ENCODE results near the gene ARRB1. TPM values are rescaled to one million over a fixed set of nuclear protein-coding genes. Genes with fewer than 3 reads are reported as not detected.
"Not testable (repeated sequence)": the region's sequence is repeated elsewhere in the genome, so short reads cannot be mapped to it uniquely, and the experiment has no call there.

ARRB1 gene
- total RNA-seq, 1 donor: 14.5 TPM

GRCh38 chr11:75369560-75370255, 18.2 kb upstream of the ARRB1 start:
- no peaks in the 10 kb centered on the region for H3K79me2 ChIP-seq (ENCODE audit: insufficient read depth, low read length)
- no peak for TF ChIP-seq CTCF (IDR thresholded peaks at IDR 0.05; ENCODE audit: extremely low read depth, low read depth, low read length)
- H3K27ac ChIP-seq (ENCODE audit: low read depth, low read length): no peak overlapping the region

GRCh38 chr11:75366826-75367225, 15.4 kb upstream of the ARRB1 start:
- not testable (repeated sequence) for H3K4me2 ChIP-seq (ENCODE audit: insufficient read depth, low read length); H3K4me1 ChIP-seq (ENCODE audit: insufficient read depth, low read length); H3K79me2 ChIP-seq (ENCODE audit: insufficient read depth, low read length); H2AFZ ChIP-seq (ENCODE audit: low read length); H3K9me3 ChIP-seq (ENCODE audit: low read depth, low read length); H3K27ac ChIP-seq (ENCODE audit: low read depth, low read length); H4K20me1 ChIP-seq (ENCODE audit: insufficient read depth, low read length); DNase-seq (ENCODE audit: insufficient read length, low spot score, missing footprints); H3K36me3 ChIP-seq (ENCODE audit: insufficient read depth, low read length); H3K4me3 ChIP-seq (ENCODE audit: insufficient read depth, low read length)
- H3K27me3 ChIP-seq (ENCODE audit: insufficient read depth, low read length): peaks cover 13% of the 10 kb centered on the region

More at GRCh38 chr11:75369560-75370255, 18.2 kb upstream of the ARRB1 start:
- no peaks in the 10 kb centered on the region for H3K9me3 ChIP-seq (ENCODE audit: low read depth, low read length)
- H3K4me2 ChIP-seq (ENCODE audit: insufficient read depth, low read length): no peak overlapping the region
- H3K36me3 ChIP-seq (ENCODE audit: insufficient read depth, low read length): no peaks in the 10 kb centered on the region
- no peak overlapping the region for H2AFZ ChIP-seq (ENCODE audit: low read length)
- H3K4me3 ChIP-seq (ENCODE audit: insufficient read depth, low read length): no peak overlapping the region
- H4K20me1 ChIP-seq (ENCODE audit: insufficient read depth, low read length): no peaks in the 10 kb centered on the region
- H3K27me3 ChIP-seq (ENCODE audit: insufficient read depth, low read length): peaks cover 6% of the 10 kb centered on the region
- no peak for DNase-seq (ENCODE audit: insufficient read length, low spot score, missing footprints)
- peaks cover 6% of the 10 kb centered on the region for H3K4me1 ChIP-seq (ENCODE audit: insufficient read depth, low read length)

GRCh38 chr11:75365711-75366181, 14.3 kb upstream of the ARRB1 start:
- H3K36me3 ChIP-seq (ENCODE audit: insufficient read depth, low read length): no peaks in the 10 kb centered on the region
- H3K79me2 ChIP-seq (ENCODE audit: insufficient read depth, low read length): no peaks in the 10 kb centered on the region
- peaks cover 8% of the 10 kb centered on the region for H3K27me3 ChIP-seq (ENCODE audit: insufficient read depth, low read length)
- H4K20me1 ChIP-seq (ENCODE audit: insufficient read depth, low read length): no peaks in the 10 kb centered on the region
- H3K9me3 ChIP-seq (ENCODE audit: low read depth, low read length): no peaks in the 10 kb centered on the region
- H3K4me1 ChIP-seq (ENCODE audit: insufficient read depth, low read length): peaks cover 6% of the 10 kb centered on the region
- H3K4me2 ChIP-seq (ENCODE audit: insufficient read depth, low read length): no peak overlapping the region
- DNase-seq (ENCODE audit: insufficient read length, low spot score, missing footprints): no peak
- H3K4me3 ChIP-seq (ENCODE audit: insufficient read depth, low read length): no peak overlapping the region
- no peak overlapping the region for H3K27ac ChIP-seq (ENCODE audit: low read depth, low read length)
- TF ChIP-seq CTCF (IDR thresholded peaks at IDR 0.05; ENCODE audit: extremely low read depth, low read depth, low read length): no peak
- no peak overlapping the region for H2AFZ ChIP-seq (ENCODE audit: low read length)

GRCh38 chr11:75362285-75362684, 10.8 kb upstream of the ARRB1 start:
- H3K4me3 ChIP-seq (ENCODE audit: insufficient read depth, low read length); H3K4me2 ChIP-seq (ENCODE audit: insufficient read depth, low read length); H3K36me3 ChIP-seq (ENCODE audit: insufficient read depth, low read length); DNase-seq (ENCODE audit: insufficient read length, low spot score, missing footprints); H3K27ac ChIP-seq (ENCODE audit: low read depth, low read length); H3K4me1 ChIP-seq (ENCODE audit: insufficient read depth, low read length); H4K20me1 ChIP-seq (ENCODE audit: insufficient read depth, low read length); H3K79me2 ChIP-seq (ENCODE audit: insufficient read depth, low read length); H3K9me3 ChIP-seq (ENCODE audit: low read depth, low read length); H2AFZ ChIP-seq (ENCODE audit: low read length): not testable (repeated sequence)
- peaks cover 11% of the 10 kb centered on the region for H3K27me3 ChIP-seq (ENCODE audit: insufficient read depth, low read length)

GRCh38 chr11:75356613-75357012, 5.2 kb upstream of the ARRB1 start:
- no peak for DNase-seq (ENCODE audit: insufficient read length, low spot score, missing footprints)
- peaks cover 3% of the 10 kb centered on the region for H3K27me3 ChIP-seq (ENCODE audit: insufficient read depth, low read length)
- no peaks in the 10 kb centered on the region for H4K20me1 ChIP-seq (ENCODE audit: insufficient read depth, low read length)
- H2AFZ ChIP-seq (ENCODE audit: low read length): no peak overlapping the region
- no peaks in the 10 kb centered on the region for H3K9me3 ChIP-seq (ENCODE audit: low read depth, low read length)
- no peak overlapping the region for H3K4me3 ChIP-seq (ENCODE audit: insufficient read depth, low read length)
- no peak overlapping the region for H3K27ac ChIP-seq (ENCODE audit: low read depth, low read length)
- H3K4me2 ChIP-seq (ENCODE audit: insufficient read depth, low read length): no peak overlapping the region
- no peaks in the 10 kb centered on the region for H3K36me3 ChIP-seq (ENCODE audit: insufficient read depth, low read length)
- H3K79me2 ChIP-seq (ENCODE audit: insufficient read depth, low read length): no peaks in the 10 kb centered on the region
- TF ChIP-seq CTCF (IDR thresholded peaks at IDR 0.05; ENCODE audit: extremely low read depth, low read depth, low read length): no peak
- H3K4me1 ChIP-seq (ENCODE audit: insufficient read depth, low read length): no peaks in the 10 kb centered on the region
